Renal cortical epithelial cell (primary cell): Measurements from ENCODE around the gene DAPK2. TPM values are rescaled to one million over a fixed set of nuclear protein-coding genes. Genes with fewer than 3 reads are reported as not detected.
A peak's percentile ranks its signal among the peaks of the same experiment; 100 is the strongest.

Experiments used
- DNase-seq: peaks from one replicate; pipeline ENCODE4 v3.0.0-alpha.2; 2011; ENCODE audit warnings: low read depth
- total RNA-seq: library from RNA; depleted of rRNA; stranded (reverse); fragments of >200 nt; gene quantifications from 2 replicates; pipeline ENCODE4 v1.2.3, GENCODE V29; 2014

The DAPK2 gene
- total RNA-seq, 1 donor from 2014 or later = 0.94 TPM

- no peak for DNase-seq
These were observed 152.2 kb downstream of the DAPK2 start for GRCh38 chr15:63893866-63894661.

GRCh38 chr15:63892794-63893441, 153.4 kb downstream of the DAPK2 start:
- DNase-seq = no peak

GRCh38 chr15:63891768-63892133, 154.5 kb downstream of the DAPK2 start:
- DNase-seq = no peak

- DNase-seq = peak; percentile 51
These were observed 155.1 kb downstream of the DAPK2 start for GRCh38 chr15:63891079-63891767.

GRCh38 chr15:63890617-63891016, 155.7 kb downstream of the DAPK2 start:
- no peak for DNase-seq

GRCh38 chr15:63889831-63890230, 156.5 kb downstream of the DAPK2 start:
- DNase-seq = no peak

GRCh38 chr15:63888823-63889222, 157.5 kb downstream of the DAPK2 start:
- DNase-seq = no peak

- DNase-seq = no peak
These were observed 158.1 kb downstream of the DAPK2 start for GRCh38 chr15:63888146-63888545.

- DNase-seq = no peak
These were observed 158.7 kb downstream of the DAPK2 start for GRCh38 chr15:63887630-63888029.

- DNase-seq = no peak
These were observed 161.3 kb downstream of the DAPK2 start for GRCh38 chr15:63884953-63885352.

- no peak for DNase-seq
These were observed 164.9 kb downstream of the DAPK2 start for GRCh38 chr15:63881431-63881830.

GRCh38 chr15:63880744-63881143, 165.5 kb downstream of the DAPK2 start:
- DNase-seq = no peak

GRCh38 chr15:63879995-63880394, 166.3 kb downstream of the DAPK2 start:
- DNase-seq = no peak

GRCh38 chr15:63879211-63879610, 167.1 kb downstream of the DAPK2 start:
- no peak for DNase-seq

GRCh38 chr15:63877713-63878271, 168.5 kb downstream of the DAPK2 start:
- DNase-seq = no peak

GRCh38 chr15:63876085-63876662, 170.1 kb downstream of the DAPK2 start:
- no peak for DNase-seq

- DNase-seq = no peak
These were observed 171.7 kb downstream of the DAPK2 start for GRCh38 chr15:63874616-63875015.

- DNase-seq = no peak
These were observed 173.3 kb downstream of the DAPK2 start for GRCh38 chr15:63872759-63873510.

- peak; percentile 76 for DNase-seq
These were observed 175.6 kb downstream of the DAPK2 start for GRCh38 chr15:63870487-63871209.

GRCh38 chr15:63870043-63870394, 176.3 kb downstream of the DAPK2 start:
- DNase-seq = no peak
